ENCODE measurements around the gene HIVEP2. TPM values are rescaled to one million over a fixed set of nuclear protein-coding genes. Genes with fewer than 3 reads are reported as not detected.
A peak's percentile ranks its signal among the peaks of the same experiment; 100 is the strongest.

Gene HIVEP2
- total RNA-seq, 1 experiment from 2014 or later, result 4.2 TPM

DNA sequence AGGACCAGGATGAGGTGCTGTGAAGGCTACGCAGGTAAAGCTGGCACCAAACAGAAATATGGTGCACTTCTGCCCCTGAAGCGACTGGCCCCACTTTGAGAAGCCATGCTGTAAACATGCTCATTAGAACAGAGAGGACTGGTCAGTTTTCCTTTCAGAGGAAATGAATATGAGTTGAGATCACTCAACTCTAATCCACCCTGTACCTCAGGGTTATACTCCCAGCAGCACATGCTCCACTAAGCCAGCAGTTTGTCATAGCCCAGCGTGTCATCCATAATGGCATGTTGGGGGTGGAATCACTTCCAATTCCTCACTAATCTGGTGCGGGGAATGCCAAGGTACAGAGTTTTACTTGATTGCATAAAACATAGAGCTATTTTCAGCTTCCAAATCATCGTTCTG lies 98.1 kb downstream of the HIVEP2 start:
- Histone ChIP-seq H3K27me3 (ENCODE audit: insufficient read depth, low read length) (no peaks in the 10 kb centered on the region), H3K79me1 (ENCODE audit: insufficient read depth, low read depth, low read length, poor library complexity, severe bottlenecking) (peaks cover 2% of the 10 kb centered on the region), H2BK12ac (ENCODE audit: insufficient read length, low read depth, low read length) (no peak overlapping the region), H4K91ac (ENCODE audit: insufficient read length, low read depth, low read length) (no peak overlapping the region), H3K14ac (ENCODE audit: insufficient read depth, low read length) (no peak overlapping the region), H2AK5ac (ENCODE audit: insufficient read length, low read length) (no peak overlapping the region), H3K23me2 (ENCODE audit: insufficient read length, low read depth, low read length, poor library complexity, severe bottlenecking) (no peaks in the 10 kb centered on the region), H2AFZ (ENCODE audit: low read length) (no peak overlapping the region), H3K27ac (ENCODE audit: insufficient read length, low read depth, low read length) (no peak overlapping the region), H2BK5ac (ENCODE audit: insufficient read length, low read length) (no peak overlapping the region), H3K4me2 (ENCODE audit: insufficient read depth, insufficient read length, low read length) (no peak overlapping the region), H2BK120ac (ENCODE audit: low read depth, low read length, poor library complexity, severe bottlenecking) (no peak overlapping the region), H2BK20ac (ENCODE audit: low read depth, low read length, poor library complexity, severe bottlenecking) (no peak overlapping the region), H3K18ac (ENCODE audit: insufficient read length, low read depth, low read length) (no peak overlapping the region), H3K56ac (ENCODE audit: insufficient read length, low read depth, low read length) (no peak overlapping the region), H3K9me3 (ENCODE audit: control insufficient read depth, low read depth, low read length) (no peaks in the 10 kb centered on the region), H2BK15ac (ENCODE audit: low read depth, low read length) (no peak overlapping the region), H3K23ac (ENCODE audit: insufficient read length, low read depth, low read length) (no peak overlapping the region), H3K4ac (ENCODE audit: low read depth, low read length) (no peak overlapping the region), H3T11ph (ENCODE audit: low read length) (no peak overlapping the region), H4K8ac (replicated peaks; ENCODE audit: insufficient read length, low read depth, low read length) (no peak overlapping the region), H3K4me1 (ENCODE audit: insufficient read depth, low read length) (peaks cover 6% of the 10 kb centered on the region; the same call in 1 of the 2 replicates), H4K5ac (ENCODE audit: insufficient read length, low read depth, low read length) (no peak overlapping the region), H4K20me1 (ENCODE audit: control insufficient read depth, insufficient read depth, insufficient read length) (no peaks in the 10 kb centered on the region), H3K9ac (ENCODE audit: extremely low read depth, insufficient read length, low read length) (no peak overlapping the region), H3K79me2 (ENCODE audit: insufficient read depth, low read length) (no peaks in the 10 kb centered on the region)
- no CpG with 5 or more reads among the region's 5 CpGs for WGBS (ENCODE audit: extremely low coverage, insufficient read length, low lambda C conversion rate)
- Mint-ChIP-seq H3K27me3 (ENCODE audit: low read depth) (no peaks in the 10 kb centered on the region), H3K36me3 (ENCODE audit: insufficient read depth in 1 of 3, low read depth in 3 of 3) (no peaks in the 10 kb centered on the region), H3K4me1 (peaks cover 47 to 52% of the 10 kb centered on the region in 2 experiments), H3K27ac (peak overlapping the region in 1 of 3 experiments; percentile 87; a peak in 1 of 7 replicates), H3K4me3 (no peak overlapping the region), H3K9me3 (no peaks in the 10 kb centered on the region)
- TF ChIP-seq, protein P1, sequence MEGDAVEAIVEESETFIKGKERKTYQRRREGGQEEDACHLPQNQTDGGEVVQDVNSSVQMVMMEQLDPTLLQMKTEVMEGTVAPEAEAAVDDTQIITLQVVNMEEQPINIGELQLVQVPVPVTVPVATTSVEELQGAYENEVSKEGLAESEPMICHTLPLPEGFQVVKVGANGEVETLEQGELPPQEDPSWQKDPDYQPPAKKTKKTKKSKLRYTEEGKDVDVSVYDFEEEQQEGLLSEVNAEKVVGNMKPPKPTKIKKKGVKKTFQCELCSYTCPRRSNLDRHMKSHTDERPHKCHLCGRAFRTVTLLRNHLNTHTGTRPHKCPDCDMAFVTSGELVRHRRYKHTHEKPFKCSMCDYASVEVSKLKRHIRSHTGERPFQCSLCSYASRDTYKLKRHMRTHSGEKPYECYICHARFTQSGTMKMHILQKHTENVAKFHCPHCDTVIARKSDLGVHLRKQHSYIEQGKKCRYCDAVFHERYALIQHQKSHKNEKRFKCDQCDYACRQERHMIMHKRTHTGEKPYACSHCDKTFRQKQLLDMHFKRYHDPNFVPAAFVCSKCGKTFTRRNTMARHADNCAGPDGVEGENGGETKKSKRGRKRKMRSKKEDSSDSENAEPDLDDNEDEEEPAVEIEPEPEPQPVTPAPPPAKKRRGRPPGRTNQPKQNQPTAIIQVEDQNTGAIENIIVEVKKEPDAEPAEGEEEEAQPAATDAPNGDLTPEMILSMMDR (conservative IDR thresholded peaks at IDR 0.05), result no peak
- DNase-seq, result no peak
